Stimulated activated CD4-positive, alpha-beta T cell treated with anti-CD3 and anti-CD28 coated beads, Interleukin-12 subunit alpha, Interleukin-12 subunit beta, amount 100 ng/mL, for 4 hours (primary cell): ENCODE results near the gene CDH22.

Experiments
- DNase-seq: peaks from one replicate; pipeline ENCODE4 v3.0.0-alpha.2; 2020

CDH22 gene

DNA sequence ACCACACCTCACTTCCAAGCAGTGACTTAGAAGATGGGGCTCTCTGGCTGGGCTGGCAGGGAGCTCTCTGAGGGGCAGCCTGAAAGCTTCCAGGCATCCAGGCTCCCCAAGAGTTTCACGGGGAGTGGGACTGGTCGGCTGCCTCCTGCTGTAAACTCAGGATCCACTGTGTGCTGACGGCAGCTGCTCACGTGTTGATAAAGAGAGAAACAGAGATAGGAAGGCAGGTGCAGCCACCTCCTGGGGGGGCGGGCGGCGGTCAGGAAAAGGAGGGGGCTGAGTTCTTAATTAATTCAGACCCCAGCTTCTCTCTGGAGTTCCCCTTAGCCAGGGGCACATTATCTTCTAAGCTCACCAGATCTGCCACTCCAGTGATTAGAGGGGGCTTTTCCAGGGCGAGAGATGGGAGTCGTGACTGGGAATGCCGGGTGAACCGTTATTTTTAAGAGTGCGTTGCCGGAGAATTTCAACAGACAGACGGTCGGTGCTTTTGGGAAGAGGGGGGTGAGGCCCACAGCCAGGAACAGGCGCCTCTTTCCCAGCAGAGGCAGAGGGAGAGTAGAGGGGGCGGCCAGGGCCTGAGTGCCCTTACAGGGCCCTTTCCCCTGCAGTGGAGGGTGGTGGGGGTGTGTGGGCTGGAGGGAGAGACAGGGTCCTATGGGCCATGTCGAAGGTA lies 119.3 kb downstream of the CDH22 start:
- DNase-seq, result no peak

DNA sequence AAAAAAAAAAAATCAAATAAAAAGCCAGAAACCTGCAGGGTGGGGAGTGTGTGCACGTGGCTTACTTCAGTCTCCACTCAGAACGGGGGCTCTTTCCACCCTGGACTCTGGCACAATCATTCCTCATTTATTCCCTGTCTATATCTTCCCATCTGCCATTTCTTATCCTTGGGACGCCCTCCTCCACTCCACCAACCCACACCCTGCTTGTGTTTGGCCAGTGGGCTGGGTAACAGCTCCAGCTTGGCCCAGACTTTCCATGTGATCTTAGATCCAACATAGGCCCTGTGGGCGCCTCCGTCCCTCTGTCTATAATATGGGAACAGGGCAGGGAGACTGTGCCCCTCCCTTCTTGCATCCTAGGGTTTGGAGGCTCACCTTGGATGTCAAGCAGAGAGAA lies 122.1 kb downstream of the CDH22 start:
- no peak for DNase-seq

GRCh38 chr20:46185353-46185752 lies 122.9 kb downstream of the CDH22 start:
- DNase-seq, result no peak

- no peak for DNase-seq
Measured at GRCh38 chr20:46183768-46184167, 124.5 kb downstream of the CDH22 start.

DNA sequence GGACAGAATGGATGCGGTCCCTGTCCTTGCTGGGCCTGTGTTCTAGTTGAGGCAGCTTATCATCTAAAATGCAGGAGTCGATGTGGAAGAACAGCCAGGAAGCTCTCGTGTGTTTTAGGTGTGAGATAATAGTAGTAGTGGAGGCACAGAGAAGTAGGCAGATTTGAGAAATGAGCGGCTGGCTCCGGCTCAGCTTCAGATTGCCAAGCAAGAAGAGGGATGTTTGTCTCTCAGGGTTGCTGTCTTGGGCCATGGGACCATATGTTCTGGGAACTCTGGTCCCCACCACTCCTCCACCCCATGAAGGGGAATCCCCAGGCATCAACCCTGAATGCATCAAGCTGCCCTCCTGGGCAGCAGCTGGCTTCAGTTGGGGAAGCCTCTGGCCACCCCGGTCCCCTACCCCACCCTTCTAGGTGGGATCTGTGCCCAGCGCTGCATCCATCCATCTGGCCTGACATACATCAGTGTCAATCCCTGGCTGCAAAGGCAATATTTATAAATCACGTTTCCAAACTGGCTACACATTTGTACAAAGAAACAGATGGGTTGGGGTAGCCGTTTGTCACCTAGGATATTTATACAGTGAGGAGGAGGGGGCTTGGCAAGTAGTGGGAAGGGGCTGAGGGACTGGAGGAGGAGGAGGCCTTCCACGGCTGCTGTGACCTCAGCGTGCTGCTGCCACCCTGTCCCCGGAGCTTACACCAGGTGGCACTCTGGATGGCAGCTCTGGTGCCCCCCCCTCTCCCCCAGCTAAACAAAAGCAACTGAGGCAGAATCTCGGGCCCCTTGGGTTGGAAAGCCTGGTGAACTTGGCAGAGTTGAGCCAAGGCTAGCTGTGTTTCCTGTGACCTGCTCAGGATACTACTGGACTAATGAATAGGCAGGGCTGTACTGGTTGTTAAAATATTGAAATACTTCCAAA lies 125.8 kb downstream of the CDH22 start:
- no peak for DNase-seq

DNA sequence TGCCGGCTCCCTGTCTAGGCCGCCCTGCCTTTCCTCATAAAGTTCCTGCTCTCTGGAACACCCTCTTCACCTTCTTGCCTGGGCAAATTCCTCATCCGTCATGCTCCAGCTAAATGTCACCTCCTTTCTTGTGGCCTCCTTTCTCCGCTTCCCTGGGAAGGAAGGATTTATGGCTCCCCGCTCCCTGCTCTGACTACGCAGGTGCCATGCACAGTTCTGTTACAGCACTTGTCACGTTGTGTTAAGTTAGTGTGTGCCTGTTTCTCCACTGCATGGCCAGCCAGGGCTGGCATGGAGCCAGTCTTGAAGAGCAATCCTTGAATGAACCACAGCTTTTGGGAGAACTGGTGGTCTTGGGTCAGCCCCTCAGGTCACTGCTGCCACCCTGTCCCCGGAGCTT lies 128.4 kb downstream of the CDH22 start:
- DNase-seq, result no peak

DNA sequence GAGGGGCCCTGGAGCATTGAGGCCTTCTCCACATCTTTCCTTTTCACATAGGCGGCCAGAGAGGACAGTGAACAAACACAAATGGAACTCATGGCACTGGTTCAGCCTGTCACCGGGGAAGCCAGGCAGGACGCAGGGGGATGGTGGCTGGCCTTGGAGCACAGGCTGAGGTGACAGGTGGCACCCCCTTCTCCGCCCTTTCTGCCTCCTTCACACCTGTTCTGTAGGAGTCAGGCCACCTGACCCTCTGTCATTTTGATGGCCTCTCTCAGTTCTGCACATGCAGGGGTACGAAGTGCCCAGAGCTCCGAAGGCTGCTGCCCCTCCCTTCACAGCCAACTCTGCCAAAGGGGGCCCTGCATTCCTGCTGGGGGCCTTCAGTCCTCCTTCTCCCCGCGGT lies 129.4 kb downstream of the CDH22 start:
- DNase-seq, result no peak

DNA sequence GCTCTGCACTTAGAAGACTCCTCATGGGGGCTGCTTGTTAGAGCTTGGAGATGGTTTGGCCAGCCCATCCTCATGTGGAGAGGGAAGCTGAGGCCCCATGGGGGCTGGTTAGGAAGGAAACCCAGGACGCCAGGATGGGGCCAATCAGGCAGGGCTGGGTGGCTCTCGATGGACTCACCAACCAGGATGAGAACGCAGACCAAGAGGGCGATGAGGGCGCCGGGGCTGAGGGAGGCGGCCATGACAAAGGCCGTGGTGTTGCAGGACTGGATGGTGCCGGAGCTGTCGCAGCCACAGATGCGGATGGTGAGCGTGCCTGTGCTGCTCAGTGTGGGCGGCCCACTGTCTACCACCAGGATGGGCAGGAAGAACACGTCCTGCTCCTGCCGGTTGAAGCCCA lies 130.5 kb downstream of the CDH22 start:
- DNase-seq, result no peak

- DNase-seq, result no peak
Measured at GRCh38 chr20:46176739-46177378, 131.4 kb downstream of the CDH22 start.

- DNase-seq, result no peak
Measured at GRCh38 chr20:46175127-46175494, 133.2 kb downstream of the CDH22 start.

GRCh38 chr20:46174469-46175126 lies 133.7 kb downstream of the CDH22 start:
- peak; percentile 75 for DNase-seq

GRCh38 chr20:46173652-46174468 lies 134.4 kb downstream of the CDH22 start:
- DNase-seq, result no peak

GRCh38 chr20:46172961-46173536 lies 135.2 kb downstream of the CDH22 start:
- DNase-seq, result no peak

DNA sequence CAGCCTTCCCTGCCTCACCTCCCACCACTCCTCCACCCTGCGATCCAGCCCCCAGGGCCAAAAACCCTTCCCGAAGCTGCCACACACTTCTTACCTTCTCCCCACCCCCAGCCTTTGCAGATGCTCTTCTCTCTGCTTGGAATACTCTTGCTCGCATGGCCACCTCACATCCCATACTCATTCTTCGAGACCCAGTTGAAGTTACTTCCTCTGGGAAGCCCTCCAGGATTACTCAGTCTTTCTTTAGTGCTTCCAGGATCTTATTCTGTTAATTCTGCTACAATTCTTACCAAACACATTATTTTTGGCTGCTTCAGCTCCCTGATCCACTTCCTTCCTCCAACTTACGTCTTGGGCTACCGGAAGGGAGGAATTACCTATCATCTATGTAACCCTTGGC lies 135.8 kb downstream of the CDH22 start:
- DNase-seq, result no peak

GRCh38 chr20:46171909-46172308 lies 136.4 kb downstream of the CDH22 start:
- no peak for DNase-seq

DNA sequence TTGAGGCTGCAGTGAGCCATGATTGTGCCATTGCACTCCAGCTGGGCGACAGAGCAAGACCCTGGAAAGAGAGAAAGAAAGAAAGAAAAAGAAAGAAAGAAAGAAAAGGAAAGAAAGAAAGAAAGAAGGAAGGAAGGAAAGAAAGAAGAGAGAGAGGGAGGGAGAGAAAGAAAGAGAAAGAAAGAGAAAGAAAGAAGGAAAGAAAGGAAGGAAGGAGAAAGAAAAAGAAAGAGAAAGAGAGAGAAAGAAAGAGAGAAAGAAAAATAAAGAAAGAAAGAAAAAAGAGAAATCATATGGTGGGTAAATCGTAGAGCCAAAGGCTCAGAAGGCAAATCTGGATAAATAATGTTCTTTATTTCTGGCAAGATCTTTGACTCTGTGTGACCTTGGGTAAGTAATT lies 136.8 kb downstream of the CDH22 start:
- DNase-seq, result no peak

- no peak for DNase-seq
Measured at GRCh38 chr20:46169245-46170171, 138.8 kb downstream of the CDH22 start.

DNA sequence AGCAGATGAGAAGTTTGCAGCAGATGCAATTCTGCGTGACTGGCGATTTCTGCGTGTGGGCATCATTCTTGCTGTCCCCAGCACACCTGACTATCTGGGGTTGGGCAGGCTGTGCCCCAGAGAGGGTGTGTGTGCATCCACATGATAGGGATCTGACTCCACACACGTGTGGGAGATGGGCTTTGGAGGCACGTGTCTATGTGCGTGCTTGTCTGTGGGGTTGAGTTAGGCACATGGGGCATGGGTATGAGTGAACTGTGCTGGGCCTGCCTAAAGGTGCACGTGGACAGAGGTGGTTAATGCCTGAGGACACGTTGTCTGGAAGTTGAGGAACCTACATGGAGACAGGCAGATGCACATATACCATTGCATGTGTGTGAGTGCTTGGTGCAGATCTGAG lies 139.9 kb downstream of the CDH22 start:
- no peak for DNase-seq

DNA sequence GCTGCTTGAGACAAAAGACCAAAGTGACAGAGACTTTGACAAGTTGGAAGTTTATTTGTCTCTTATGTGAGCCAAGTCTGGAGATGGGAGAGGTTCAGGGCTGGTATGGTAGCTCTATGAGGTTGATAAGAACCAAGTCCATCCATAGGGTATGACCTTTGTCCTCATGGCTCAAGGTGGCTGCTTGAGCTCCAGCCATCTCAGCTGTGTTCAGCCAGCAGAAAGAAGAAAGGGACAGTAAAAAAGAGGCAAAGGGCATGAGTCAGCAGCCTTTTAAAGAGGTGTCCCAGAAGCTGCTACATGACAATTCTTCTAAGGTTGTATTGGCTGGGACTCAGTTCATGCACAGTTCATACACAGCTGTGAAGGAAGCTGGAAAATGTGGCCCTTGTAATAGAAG lies 141.2 kb downstream of the CDH22 start:
- no peak for DNase-seq

DNA sequence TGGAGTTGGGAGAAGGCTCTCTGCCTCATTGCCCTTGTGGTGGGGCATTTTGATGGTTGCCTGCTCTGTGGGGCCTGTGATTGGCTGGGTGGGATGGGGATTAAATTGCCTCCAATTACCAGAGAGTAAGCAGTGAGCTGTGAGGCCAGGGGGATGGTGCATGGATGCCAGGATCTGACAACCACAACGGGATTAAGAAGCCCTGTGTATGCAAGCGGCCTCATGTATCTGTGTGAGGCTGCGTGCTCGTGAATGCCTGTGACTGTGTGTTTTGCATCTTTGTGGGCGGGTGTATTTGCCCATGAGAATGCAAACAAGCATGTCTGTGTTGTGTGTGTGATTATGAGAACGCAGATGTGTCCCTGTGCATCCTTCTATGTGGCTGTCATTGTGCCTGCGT lies 144.0 kb downstream of the CDH22 start:
- no peak for DNase-seq

DNA sequence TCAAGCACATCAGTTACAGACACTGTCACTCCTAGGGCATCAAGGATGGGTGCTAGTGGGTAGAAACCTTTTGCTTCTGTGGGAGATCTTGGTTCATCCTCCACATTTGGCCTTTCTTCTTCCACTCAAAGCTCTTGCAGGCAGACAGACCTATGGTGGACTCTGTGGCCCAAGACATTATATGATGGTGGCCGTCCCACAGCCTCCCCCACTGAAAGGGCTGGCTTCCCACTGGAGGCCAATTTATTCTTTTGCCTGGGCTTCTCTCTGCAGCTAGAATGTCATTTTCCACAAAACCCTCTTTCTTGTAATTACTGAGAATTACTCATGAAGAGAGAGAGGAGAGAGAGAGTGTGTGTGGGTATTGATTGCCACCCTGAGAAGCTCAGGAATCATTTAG lies 146.4 kb downstream of the CDH22 start:
- DNase-seq, result no peak
